ENCODE data around the gene RER1. TPM values are rescaled to one million over a fixed set of nuclear protein-coding genes. Genes with fewer than 3 reads are reported as not detected.

RER1 gene
- total RNA-seq, 1 donor from 2014 or later, result 35.5 TPM

GRCh38 chr1:2408456-2408855 is 16.8 kb downstream of the RER1 start:
- Histone ChIP-seq H3K27ac (ENCODE audit: low read depth, low read length) (no peak overlapping the region), H3K4me3 (ENCODE audit: low read length in 3 of 3) (no peak overlapping the region), H3K4me1 (ENCODE audit: control insufficient read depth in 3 of 3, insufficient read depth in 3 of 3, low read length in 3 of 3) (peaks cover 12 to 30% (median 12%) of the 10 kb centered on the region in 3 donors), H3K9me3 (ENCODE audit: control insufficient read depth in 3 of 3, low read length in 3 of 3) (no peaks in the 10 kb centered on the region), H3K9ac (ENCODE audit: low read depth in 1 of 3, low read length in 3 of 3) (no peak overlapping the region), H3K36me3 (ENCODE audit: control insufficient read depth in 3 of 3, insufficient read depth in 3 of 3, low read length in 3 of 3) (peaks cover 48 to 63% (median 55%) of the 10 kb centered on the region in 3 donors), H3K27me3 (ENCODE audit: control insufficient read depth in 3 of 3, insufficient read depth in 3 of 3, low read length in 3 of 3) (no peaks in the 10 kb centered on the region)

GRCh38 chr1:2408859-2409276 is 17.2 kb downstream of the RER1 start:
- H3K36me3 ChIP-seq (ENCODE audit: control insufficient read depth in 3 of 3, insufficient read depth in 3 of 3, low read length in 3 of 3), result peaks cover 45 to 59% (median 53%) of the 10 kb centered on the region in 3 donors
- H3K4me3 ChIP-seq (ENCODE audit: low read length in 3 of 3), result no peak overlapping the region
- peaks cover 16 to 35% (median 16%) of the 10 kb centered on the region in 3 donors for H3K4me1 ChIP-seq (ENCODE audit: control insufficient read depth in 3 of 3, insufficient read depth in 3 of 3, low read length in 3 of 3)

DNA sequence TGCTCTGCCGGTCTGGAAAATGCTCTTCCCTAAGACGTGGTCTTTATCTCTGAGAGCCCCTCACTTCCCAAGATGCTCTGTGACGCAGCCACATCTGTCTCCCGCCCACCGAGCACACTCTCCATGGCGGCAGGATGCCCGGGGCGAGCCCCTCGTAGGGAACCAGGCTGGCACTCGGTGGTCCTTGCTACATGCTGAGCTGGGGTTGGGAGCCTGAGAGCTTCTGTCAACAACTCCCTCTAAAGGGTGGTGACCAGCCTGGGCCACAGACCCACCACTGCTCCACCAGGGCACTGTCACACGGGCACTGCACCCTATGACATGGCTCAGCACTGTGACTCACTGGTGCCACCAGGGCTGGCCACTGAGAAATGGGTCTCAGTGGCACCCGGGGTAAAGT is 18.1 kb downstream of the RER1 start:
- Histone ChIP-seq H3K9ac (ENCODE audit: low read depth in 1 of 3, low read length in 3 of 3) (no peak overlapping the region), H3K36me3 (ENCODE audit: control insufficient read depth in 3 of 3, insufficient read depth in 3 of 3, low read length in 3 of 3) (peaks cover 36 to 50% (median 44%) of the 10 kb centered on the region in 3 donors), H3K9me3 (ENCODE audit: control insufficient read depth in 3 of 3, low read length in 3 of 3) (no peaks in the 10 kb centered on the region), H3K27ac (ENCODE audit: low read depth, low read length) (no peak overlapping the region), H3K4me3 (ENCODE audit: low read length in 3 of 3) (no peak overlapping the region), H3K4me1 (ENCODE audit: control insufficient read depth in 3 of 3, insufficient read depth in 3 of 3, low read length in 3 of 3) (peaks cover 23 to 41% (median 24%) of the 10 kb centered on the region in 3 donors), H3K27me3 (ENCODE audit: control insufficient read depth in 3 of 3, insufficient read depth in 3 of 3, low read length in 3 of 3) (no peaks in the 10 kb centered on the region)

More at GRCh38 chr1:2408859-2409276, 17.2 kb downstream of the RER1 start:
- no peak overlapping the region for H3K27ac ChIP-seq (ENCODE audit: low read depth, low read length)
- no peak overlapping the region for H3K9ac ChIP-seq (ENCODE audit: low read depth in 1 of 3, low read length in 3 of 3)
- no peaks in the 10 kb centered on the region for H3K9me3 ChIP-seq (ENCODE audit: control insufficient read depth in 3 of 3, low read length in 3 of 3)
- no peaks in the 10 kb centered on the region for H3K27me3 ChIP-seq (ENCODE audit: control insufficient read depth in 3 of 3, insufficient read depth in 3 of 3, low read length in 3 of 3)

GRCh38 chr1:2411801-2412394 is 20.3 kb downstream of the RER1 start:
- peak overlapping the region; percentile 73 to 88 (median 88) for H3K4me3 ChIP-seq (ENCODE audit: low read length in 3 of 3)
- peak overlapping the region; percentile 85 to 93 (median 86) for H3K9ac ChIP-seq (ENCODE audit: low read depth in 1 of 3, low read length in 3 of 3)
- H3K4me1 ChIP-seq (ENCODE audit: control insufficient read depth in 3 of 3, insufficient read depth in 3 of 3, low read length in 3 of 3), result peaks cover 23 to 41% (median 24%) of the 10 kb centered on the region in 3 donors
- H3K27me3 ChIP-seq (ENCODE audit: control insufficient read depth in 3 of 3, insufficient read depth in 3 of 3, low read length in 3 of 3), result peaks cover 10 to 19% (median 14%) of the 10 kb centered on the region in 3 donors
- H3K9me3 ChIP-seq (ENCODE audit: control insufficient read depth in 3 of 3, low read length in 3 of 3), result no peaks in the 10 kb centered on the region
- peak overlapping the region; percentile 64 for H3K27ac ChIP-seq (ENCODE audit: low read depth, low read length)
- H3K36me3 ChIP-seq (ENCODE audit: control insufficient read depth in 3 of 3, insufficient read depth in 3 of 3, low read length in 3 of 3), result peaks cover 21 to 29% (median 25%) of the 10 kb centered on the region in 3 donors

GRCh38 chr1:2412395-2412772 is 20.7 kb downstream of the RER1 start, which contains the start of gene PEX10:
Gene PEX10, minus strand, starts transcription at chr1:2412564. Its CDS starts 62 bp downstream, at chr1:2412502.
- Histone ChIP-seq H3K9ac (ENCODE audit: low read depth in 1 of 3, low read length in 3 of 3) (peak within 1 kb of the TSS; percentile 85 to 93 (median 86)), H3K27ac (ENCODE audit: low read depth, low read length) (peak within 1 kb of the TSS; percentile 64), H3K9me3 (ENCODE audit: control insufficient read depth in 3 of 3, low read length in 3 of 3) (no peaks in the 10 kb centered on the region), H3K4me3 (ENCODE audit: low read length in 3 of 3) (peak within 1 kb of the TSS; percentile 73 to 88 (median 88)), H3K27me3 (ENCODE audit: control insufficient read depth in 3 of 3, insufficient read depth in 3 of 3, low read length in 3 of 3) (peaks cover 15 to 24% (median 19%) of the 10 kb centered on the region in 3 donors), H3K4me1 (ENCODE audit: control insufficient read depth in 3 of 3, insufficient read depth in 3 of 3, low read length in 3 of 3) (peaks cover 23 to 41% (median 24%) of the 10 kb centered on the region in 3 donors), H3K36me3 (ENCODE audit: control insufficient read depth in 3 of 3, insufficient read depth in 3 of 3, low read length in 3 of 3) (peaks cover 20 to 25% (median 21%) of the 10 kb centered on the region in 3 donors)

- Histone ChIP-seq H3K36me3 (ENCODE audit: control insufficient read depth in 3 of 3, insufficient read depth in 3 of 3, low read length in 3 of 3) (peaks cover 15 to 21% (median 17%) of the 10 kb centered on the region in 3 donors), H3K4me1 (ENCODE audit: control insufficient read depth in 3 of 3, insufficient read depth in 3 of 3, low read length in 3 of 3) (peaks cover 23 to 41% (median 24%) of the 10 kb centered on the region in 3 donors), H3K27me3 (ENCODE audit: control insufficient read depth in 3 of 3, insufficient read depth in 3 of 3, low read length in 3 of 3) (peaks cover 21 to 29% (median 24%) of the 10 kb centered on the region in 3 donors), H3K9ac (ENCODE audit: low read depth in 1 of 3, low read length in 3 of 3) (peak overlapping the region; percentile 77 to 93 (median 77)), H3K4me3 (ENCODE audit: low read length in 3 of 3) (peak overlapping the region; percentile 68 to 88 (median 85)), H3K27ac (ENCODE audit: low read depth, low read length) (peak overlapping the region; percentile 62), H3K9me3 (ENCODE audit: control insufficient read depth in 3 of 3, low read length in 3 of 3) (no peaks in the 10 kb centered on the region)
Observed at GRCh38 chr1:2412773-2413494, 21.3 kb downstream of the RER1 start.

- H3K27me3 ChIP-seq (ENCODE audit: control insufficient read depth in 3 of 3, insufficient read depth in 3 of 3, low read length in 3 of 3), result peaks cover 28 to 37% (median 32%) of the 10 kb centered on the region in 3 donors
- peaks cover 10 to 14% (median 11%) of the 10 kb centered on the region in 3 donors for H3K36me3 ChIP-seq (ENCODE audit: control insufficient read depth in 3 of 3, insufficient read depth in 3 of 3, low read length in 3 of 3)
- peak overlapping the region; percentile 7 to 88 (median 85) for H3K4me3 ChIP-seq (ENCODE audit: low read length in 3 of 3)
- H3K27ac ChIP-seq (ENCODE audit: low read depth, low read length), result no peak overlapping the region
- peaks cover 23 to 41% (median 24%) of the 10 kb centered on the region in 3 donors for H3K4me1 ChIP-seq (ENCODE audit: control insufficient read depth in 3 of 3, insufficient read depth in 3 of 3, low read length in 3 of 3)
- peak overlapping the region; percentile 77 to 93 (median 77) for H3K9ac ChIP-seq (ENCODE audit: low read depth in 1 of 3, low read length in 3 of 3)
- H3K9me3 ChIP-seq (ENCODE audit: control insufficient read depth in 3 of 3, low read length in 3 of 3), result no peaks in the 10 kb centered on the region
Observed at GRCh38 chr1:2413495-2414296, 22.1 kb downstream of the RER1 start.

- no peaks in the 10 kb centered on the region for H3K9me3 ChIP-seq (ENCODE audit: control insufficient read depth in 3 of 3, low read length in 3 of 3)
- H3K4me1 ChIP-seq (ENCODE audit: control insufficient read depth in 3 of 3, insufficient read depth in 3 of 3, low read length in 3 of 3), result peaks cover 23 to 41% (median 24%) of the 10 kb centered on the region in 3 donors
- peaks cover 36 to 44% (median 39%) of the 10 kb centered on the region in 3 donors for H3K27me3 ChIP-seq (ENCODE audit: control insufficient read depth in 3 of 3, insufficient read depth in 3 of 3, low read length in 3 of 3)
- no peak overlapping the region for H3K27ac ChIP-seq (ENCODE audit: low read depth, low read length)
- H3K9ac ChIP-seq (ENCODE audit: low read depth in 1 of 3, low read length in 3 of 3), result peak overlapping the region; percentile 23 to 93 (median 33)
- H3K4me3 ChIP-seq (ENCODE audit: low read length in 3 of 3), result peak overlapping the region; percentile 27 to 38 (median 35)
- H3K36me3 ChIP-seq (ENCODE audit: control insufficient read depth in 3 of 3, insufficient read depth in 3 of 3, low read length in 3 of 3), result peaks cover 6 to 7% (median 6%) of the 10 kb centered on the region in 3 donors
Observed at GRCh38 chr1:2414297-2414958, 22.8 kb downstream of the RER1 start.

GRCh38 chr1:2415337-2415736 is 23.7 kb downstream of the RER1 start:
- H3K9me3 ChIP-seq (ENCODE audit: control insufficient read depth in 3 of 3, low read length in 3 of 3), result no peaks in the 10 kb centered on the region
- H3K4me3 ChIP-seq (ENCODE audit: low read length in 3 of 3), result no peak overlapping the region
- H3K36me3 ChIP-seq (ENCODE audit: control insufficient read depth in 3 of 3, insufficient read depth in 3 of 3, low read length in 3 of 3), result peaks cover 0 to under 1% (median 0%) of the 10 kb centered on the region in 3 donors
- no peak overlapping the region for H3K27ac ChIP-seq (ENCODE audit: low read depth, low read length)
- H3K4me1 ChIP-seq (ENCODE audit: control insufficient read depth in 3 of 3, insufficient read depth in 3 of 3, low read length in 3 of 3), result peaks cover 23 to 38% (median 24%) of the 10 kb centered on the region in 3 donors
- H3K27me3 ChIP-seq (ENCODE audit: control insufficient read depth in 3 of 3, insufficient read depth in 3 of 3, low read length in 3 of 3), result peaks cover 42 to 51% (median 46%) of the 10 kb centered on the region in 3 donors
- no peak overlapping the region for H3K9ac ChIP-seq (ENCODE audit: low read depth in 1 of 3, low read length in 3 of 3)

Measured in skeletal muscle tissue (tissue), 4 donors.